Ureter (tissue), 1 donor: ENCODE results near the gene ABI3. TPM values are rescaled to one million over a fixed set of nuclear protein-coding genes. Genes with fewer than 3 reads are reported as not detected.

Source experiments
- DNase-seq: peaks from one replicate; pipeline ENCODE4 v3.0.0-alpha.2; 2020; ENCODE audit warnings: low spot score
- total RNA-seq: library from RNA; stranded (reverse); gene quantifications from one replicate; pipeline ENCODE4 v1.2.4, GENCODE V29; 2023
- donor health status: DM: yes; HTN: yes; CAD: no.

Gene ABI3
- total RNA-seq, 1 donor from 2014 or later = 15.2 TPM

DNA sequence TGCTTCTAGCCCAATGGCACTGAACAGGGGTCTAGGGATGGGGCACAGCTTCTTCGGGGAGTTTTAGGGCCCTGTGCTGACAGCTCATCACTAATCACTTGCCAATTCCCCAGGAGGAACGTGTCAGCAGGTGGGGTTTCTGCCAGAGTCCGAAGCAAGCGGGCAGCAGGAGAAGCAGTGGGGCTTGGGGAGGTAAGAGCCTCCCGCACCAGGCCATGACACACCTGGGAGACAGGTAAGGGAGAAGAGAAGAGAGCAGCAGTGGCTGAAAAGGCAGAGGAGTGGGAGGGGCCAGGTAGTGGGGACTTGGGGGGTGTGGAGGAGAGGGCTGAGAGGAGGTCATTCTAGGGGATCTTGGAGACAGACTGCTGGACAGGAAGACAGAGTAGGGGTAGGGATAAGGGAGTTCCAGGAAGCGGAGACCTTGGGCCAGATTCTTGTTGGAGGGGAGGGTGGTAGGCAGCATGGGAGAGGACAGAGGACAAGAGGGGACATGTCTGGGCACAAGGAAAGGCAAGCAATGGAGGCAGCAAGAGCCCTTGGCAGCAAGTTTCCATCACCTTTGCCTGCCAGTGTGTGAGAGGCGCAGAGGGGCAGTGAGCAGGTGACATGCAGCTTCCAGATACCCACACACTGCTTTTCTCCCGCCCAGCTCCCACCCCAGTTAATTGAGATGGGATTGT, 15.2 kb downstream of the ABI3 start:
- no peak for DNase-seq

DNA sequence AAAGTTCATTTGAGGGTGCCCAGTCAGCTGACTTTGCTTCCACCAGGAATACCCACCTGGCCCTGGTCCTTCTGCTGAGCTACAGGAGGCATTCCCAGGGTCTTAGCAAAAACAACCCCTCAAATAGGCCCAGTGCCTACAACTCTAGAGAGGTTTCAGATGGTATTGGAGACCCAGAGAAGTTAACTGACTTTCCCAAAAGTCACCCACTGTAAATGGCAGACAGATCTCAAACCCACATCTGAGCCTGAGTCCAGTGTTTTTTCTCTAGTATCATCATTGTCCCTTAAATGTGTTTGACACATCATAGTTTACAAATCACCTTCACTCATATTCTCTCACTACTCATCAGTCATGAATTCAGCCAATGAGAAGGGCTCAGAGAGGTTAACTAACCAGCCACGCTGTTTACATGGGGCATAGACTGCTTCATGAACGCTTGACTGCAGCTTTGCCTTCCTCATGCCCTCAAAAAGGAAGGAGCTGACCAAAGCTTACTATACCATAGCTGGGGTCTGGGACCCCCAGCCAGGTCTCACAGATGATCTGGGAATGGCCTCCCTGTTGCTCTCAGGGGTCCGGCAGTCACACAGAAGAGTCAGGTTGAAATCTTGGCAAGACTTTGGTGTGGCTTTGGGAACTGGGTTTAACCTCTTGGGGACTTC, 16.4 kb downstream of the ABI3 start:
- no peak for DNase-seq

GRCh38 chr17:49227436-49228261, 17.1 kb downstream of the ABI3 start:
- DNase-seq = peak; percentile 73

DNA sequence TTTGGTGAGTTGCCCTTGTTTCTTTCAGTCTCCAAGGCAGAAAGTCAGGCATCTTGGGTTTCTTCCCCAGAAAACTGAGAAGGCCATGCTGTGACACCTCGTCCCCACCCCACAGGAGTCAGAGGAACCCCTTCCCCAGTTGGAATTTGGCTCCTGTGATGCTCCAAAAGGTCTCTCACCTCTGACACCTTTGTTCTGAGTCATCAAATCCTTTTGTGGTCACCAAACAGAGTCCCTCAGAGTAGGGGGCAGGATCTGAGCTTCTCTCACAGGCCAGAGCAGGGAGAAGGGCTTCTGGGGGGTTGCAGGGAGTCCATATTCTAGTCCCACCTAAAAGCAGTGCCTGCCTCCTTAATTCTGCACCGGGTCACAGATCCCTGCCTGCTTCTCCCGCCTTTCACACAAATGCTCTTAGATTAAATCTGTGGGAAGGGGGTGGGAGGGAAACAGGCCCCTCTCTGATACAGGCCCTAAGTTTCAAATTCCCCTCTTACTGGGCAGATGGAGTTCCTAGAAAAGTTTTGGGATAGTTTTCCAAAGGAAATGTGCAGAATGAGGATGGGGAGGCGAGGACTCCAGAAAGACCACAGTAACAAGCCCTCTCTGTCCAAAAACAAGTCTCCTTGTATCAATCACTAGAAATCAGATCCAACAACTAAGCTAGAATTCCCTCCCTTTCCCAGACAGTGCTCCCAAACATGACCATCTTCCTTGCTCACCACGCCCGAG, 18.7 kb downstream of the ABI3 start:
- DNase-seq = no peak

- no peak for DNase-seq
Measured at GRCh38 chr17:49229805-49230600, 19.5 kb downstream of the ABI3 start.

DNA sequence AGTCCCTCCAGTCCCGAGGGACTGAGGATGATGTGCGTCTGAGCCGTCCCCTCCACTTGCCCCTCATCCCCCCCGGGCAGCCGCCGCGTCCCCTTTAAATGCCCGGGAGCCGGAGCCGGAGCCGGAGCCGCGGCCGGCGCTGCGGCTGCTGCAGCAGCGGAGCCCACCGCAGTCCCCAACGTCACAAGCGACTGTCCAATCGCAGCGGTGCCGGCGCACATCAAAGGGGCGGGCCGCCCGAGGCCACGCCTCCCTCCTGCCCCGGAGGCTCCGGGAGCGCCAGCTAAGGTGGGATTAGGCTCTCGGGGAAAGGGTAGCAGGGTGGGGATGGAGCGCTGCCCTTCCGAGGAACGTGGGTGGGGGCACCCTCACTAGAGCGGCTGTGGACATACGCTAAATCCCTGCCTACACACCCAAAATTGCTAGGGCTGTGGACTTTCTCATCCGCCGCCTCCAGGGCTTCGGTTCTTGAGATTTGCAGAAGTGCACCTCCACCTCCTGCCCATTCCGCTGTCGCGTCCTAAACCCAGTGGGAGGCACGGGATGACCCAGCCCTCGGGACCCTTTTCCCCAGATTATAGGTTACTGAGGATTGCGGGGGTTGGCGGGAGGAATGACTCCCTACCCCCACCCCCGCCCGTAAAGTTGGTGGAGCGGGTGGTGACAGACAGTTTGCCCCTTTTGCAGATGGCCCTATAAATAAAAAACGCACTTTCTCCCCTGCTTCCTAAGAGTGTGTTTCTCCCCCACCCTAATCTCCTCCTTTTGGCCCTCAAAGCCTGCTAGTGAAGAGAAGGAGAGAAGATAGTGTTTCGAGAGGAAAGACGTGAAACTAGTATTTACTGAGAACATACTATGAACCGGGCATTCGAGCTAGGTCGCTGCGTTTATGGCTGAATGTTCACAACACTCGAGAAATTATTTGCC, 20.4 kb downstream of the ABI3 start, which contains the start of gene PHOSPHO1:
Gene PHOSPHO1, minus strand, starts transcription at position 152 of the 927 bp plus-strand sequence. CDS start 4,096 bp downstream, outside the sequence.
- DNase-seq = peak; percentile 73

GRCh38 chr17:49231563-49231894, 21.0 kb downstream of the ABI3 start:
- no peak for DNase-seq

- no peak for DNase-seq
Measured at GRCh38 chr17:49234509-49235080, 24.1 kb downstream of the ABI3 start.

DNA sequence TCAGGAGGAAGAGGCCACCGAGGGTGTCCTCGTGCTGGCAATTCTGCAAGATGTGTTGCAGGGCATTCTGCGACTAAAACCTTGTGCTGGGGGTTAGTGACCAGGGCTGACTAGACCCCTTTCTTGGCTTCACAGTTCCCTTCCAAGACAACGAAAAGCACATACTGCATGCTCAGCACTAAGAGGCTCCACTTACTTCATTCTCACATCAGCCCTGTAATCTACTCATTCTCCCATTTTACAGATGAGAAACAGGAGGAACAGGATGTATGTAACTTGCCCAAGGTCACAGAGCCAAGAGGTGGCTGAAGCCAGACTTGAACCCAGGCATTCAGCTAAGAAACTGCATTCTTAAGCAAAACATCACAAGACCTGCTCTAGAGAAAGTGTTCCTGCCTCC, 25.4 kb downstream of the ABI3 start:
- DNase-seq = no peak

DNA sequence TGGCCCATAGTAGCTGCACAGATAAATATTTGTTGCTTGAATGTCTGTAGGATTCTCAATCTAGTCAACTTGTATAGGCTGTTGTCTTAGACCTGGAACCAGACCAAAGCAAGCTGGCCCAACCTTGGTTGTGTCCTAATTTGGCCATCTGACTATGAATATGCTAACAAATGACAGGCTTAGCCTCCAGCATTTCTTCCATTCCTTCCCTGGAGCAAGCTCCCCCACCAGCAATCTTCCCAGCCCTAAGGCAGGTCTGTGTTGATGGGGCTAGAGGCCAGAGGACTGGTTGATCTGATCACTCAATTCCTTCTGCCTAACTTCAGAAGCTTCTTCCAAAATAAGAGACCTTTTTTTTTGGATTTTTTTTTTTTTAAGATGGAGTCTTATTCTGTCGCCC, 29.5 kb downstream of the ABI3 start:
- DNase-seq = no peak

GRCh38 chr17:49240619-49241018, 30.1 kb downstream of the ABI3 start:
- DNase-seq = no peak

GRCh38 chr17:49241040-49241439, 30.5 kb downstream of the ABI3 start:
- no peak for DNase-seq

DNA sequence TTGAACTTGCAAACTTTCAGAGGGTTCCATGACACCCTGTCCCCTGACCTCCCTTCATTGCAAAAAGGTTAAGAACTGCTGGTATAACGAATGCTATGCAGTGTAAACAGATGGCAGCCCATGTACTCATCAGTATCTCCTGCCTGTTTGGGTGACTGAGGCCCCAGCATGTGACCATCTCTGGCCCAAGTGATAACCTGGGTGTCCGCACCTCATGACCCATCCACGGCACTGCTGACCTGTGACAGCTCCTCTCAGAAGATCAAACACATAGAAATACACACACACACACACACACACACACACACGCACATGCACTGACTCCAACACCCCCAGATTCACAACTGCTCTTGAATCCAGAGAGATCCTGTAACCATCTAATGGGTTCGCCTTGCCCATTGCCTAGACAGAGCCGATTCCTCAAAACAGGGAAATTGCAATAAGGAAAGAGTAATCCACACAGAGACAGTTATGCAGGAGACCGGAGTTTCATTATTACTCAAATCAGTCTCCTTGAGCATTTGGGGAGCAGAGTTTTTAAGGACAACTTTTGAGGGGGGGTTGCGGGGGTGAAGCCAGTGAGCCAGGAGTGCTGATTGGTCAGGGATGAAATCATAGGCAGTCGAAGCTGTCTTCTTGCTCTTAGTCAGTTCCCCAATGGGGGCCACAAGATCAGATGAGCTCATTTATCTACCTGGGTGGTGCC, 31.3 kb downstream of the ABI3 start:
- no peak for DNase-seq

GRCh38 chr17:49242813-49243212, 32.3 kb downstream of the ABI3 start:
- no peak for DNase-seq

- DNase-seq = no peak
Measured at GRCh38 chr17:49244839-49245238, 34.3 kb downstream of the ABI3 start.

DNA sequence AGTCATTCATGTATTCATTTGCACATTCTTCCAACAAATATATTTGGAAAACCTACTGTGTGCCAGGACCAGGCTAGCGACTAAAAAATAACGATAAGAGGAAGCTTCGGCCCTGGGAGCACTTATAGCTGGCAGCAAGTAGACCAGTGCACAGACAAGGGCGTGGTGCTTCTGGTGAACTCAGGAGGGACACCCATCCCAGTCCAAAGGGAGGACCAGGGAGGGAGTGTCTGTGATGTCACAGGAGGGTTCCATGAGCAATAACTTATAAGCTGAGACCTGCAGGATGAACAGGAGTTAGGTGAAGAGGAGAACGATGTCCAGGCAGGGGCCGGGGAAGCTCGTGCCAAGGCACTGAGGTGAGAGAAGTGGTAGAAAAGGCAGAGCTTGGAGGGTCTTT, 37.4 kb downstream of the ABI3 start:
- no peak for DNase-seq

DNA sequence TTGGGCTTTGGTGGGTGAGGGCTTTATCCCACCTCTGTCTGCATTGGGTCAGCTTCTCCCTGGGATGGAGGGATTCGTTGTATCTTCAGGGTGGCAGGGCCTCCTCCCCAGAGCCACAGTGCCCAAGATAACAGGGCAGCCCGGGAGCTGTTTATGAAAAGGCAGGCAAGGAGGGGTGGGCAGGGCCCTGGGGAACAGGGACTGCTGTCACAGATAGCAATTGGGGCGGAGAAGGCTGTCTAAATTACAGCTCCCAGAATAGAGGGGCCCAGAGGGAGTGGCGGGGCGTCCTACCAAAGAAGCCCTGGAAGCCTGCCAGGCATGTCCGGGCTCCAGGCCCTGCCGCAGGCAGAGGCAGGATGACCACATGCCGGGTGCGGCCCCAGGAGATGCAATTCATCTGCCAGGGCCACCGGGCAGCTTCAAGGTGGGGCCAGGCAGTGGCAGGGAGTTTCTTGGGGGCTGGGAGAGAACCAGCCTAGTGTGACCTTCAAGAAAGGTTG, 38.8 kb downstream of the ABI3 start:
- no peak for DNase-seq

DNA sequence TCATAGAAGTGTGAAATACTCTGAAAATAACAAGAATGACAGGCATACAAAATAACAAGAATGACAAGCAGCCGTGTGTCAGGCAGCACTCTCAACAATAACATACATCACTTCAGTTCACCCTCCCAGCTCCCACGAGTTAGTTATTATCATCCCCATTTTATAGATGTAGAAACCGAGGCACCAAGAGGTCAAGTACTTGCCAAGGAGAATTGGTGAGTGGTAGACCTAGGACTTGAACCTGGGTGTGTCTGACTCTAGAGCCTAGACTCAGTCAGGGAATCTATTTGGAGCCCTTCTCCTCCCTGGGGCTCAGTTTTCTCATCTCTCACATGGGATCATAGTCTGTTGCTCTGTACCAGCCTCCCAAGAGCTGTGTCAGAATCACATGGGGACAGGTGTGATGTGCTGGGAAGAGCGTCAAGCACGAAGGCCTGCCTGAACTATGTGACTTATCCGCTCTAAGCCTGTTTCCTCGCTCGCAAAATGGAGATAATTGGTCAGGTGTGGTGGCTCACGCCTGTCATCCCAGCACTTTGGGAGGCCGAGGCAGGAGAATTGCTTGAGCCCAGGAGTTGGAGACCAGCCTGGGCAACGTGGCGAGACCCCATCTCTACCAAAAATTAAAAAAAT, 39.5 kb downstream of the ABI3 start:
- no peak for DNase-seq
